Measurements from ENCODE around the gene PEDS1. TPM values are rescaled to one million over a fixed set of nuclear protein-coding genes. Genes with fewer than 3 reads are reported as not detected.

The PEDS1 gene
- total RNA-seq, 2 experiments from 2014 or later = 22.1 to 24.5 TPM

GRCh38 chr20:50116368-50116999 lies 37.0 kb downstream of the PEDS1 start:
- no peaks in the 10 kb centered on the region for H3K9me3 Mint-ChIP-seq
- POLR2A ChIA-PET = interaction anchor here (0.6 to 2.0 kb wide), 4 partner anchors 10 to 927 kb away, joined by 3 to 22 read pairs (median 10); partner anchors contain the start of gene PEDS1
- no peaks in the 10 kb centered on the region for H3K27me3 Mint-ChIP-seq
- H3K4me1 Mint-ChIP-seq = peaks cover 35% of the 10 kb centered on the region
- DNase-seq (no peak), ATAC-seq (ENCODE audit: low read depth) (no peak)
- peak overlapping the region; percentile 94 for H3K27ac Mint-ChIP-seq
- H3K4me3 Mint-ChIP-seq = peak overlapping the region; percentile 94
- H3K36me3 Mint-ChIP-seq = peaks cover 8% of the 10 kb centered on the region

GRCh38 chr20:50115591-50116367 lies 37.7 kb downstream of the PEDS1 start:
- ATAC-seq (ENCODE audit: low read depth) (peak; percentile 67), DNase-seq (peak; percentile 84)
- H3K4me1 Mint-ChIP-seq = peaks cover 42% of the 10 kb centered on the region
- H3K36me3 Mint-ChIP-seq = peaks cover 8% of the 10 kb centered on the region
- peak overlapping the region; percentile 94 for H3K4me3 Mint-ChIP-seq
- no peaks in the 10 kb centered on the region for H3K9me3 Mint-ChIP-seq
- peak overlapping the region; percentile 94 for H3K27ac Mint-ChIP-seq
- POLR2A ChIA-PET = interaction anchor here (0.6 to 2.0 kb wide), 6 partner anchors 10 to 927 kb away, joined by 3 to 22 read pairs (median 4); partner anchors contain the start of gene PEDS1
- H3K27me3 Mint-ChIP-seq = no peaks in the 10 kb centered on the region

GRCh38 chr20:50115041-50115512 lies 38.4 kb downstream of the PEDS1 start:
- H3K4me3 Mint-ChIP-seq = peak overlapping the region; percentile 94
- POLR2A ChIA-PET = interaction anchor here (0.6 to 5.9 kb wide), 7 partner anchors 33 to 579 kb away, joined by 3 to 42 read pairs (median 4); partner anchors contain the start of gene PEDS1

GRCh38 chr20:50113420-50114224 lies 39.9 kb downstream of the PEDS1 start:
- Mint-ChIP-seq H3K4me3 (peak overlapping the region; percentile 96), H3K27me3 (no peaks in the 10 kb centered on the region), H3K36me3 (peaks cover 13% of the 10 kb centered on the region), H3K27ac (peak overlapping the region; percentile 95), H3K9me3 (no peaks in the 10 kb centered on the region), H3K4me1 (peaks cover 61% of the 10 kb centered on the region)
- POLR2A ChIA-PET = interaction anchor here (0.8 to 5.9 kb wide), 6 partner anchors 8 to 370 kb away, joined by 3 to 42 read pairs (median 4); partner anchors contain the start of gene PEDS1
- DNase-seq (no peak), ATAC-seq (ENCODE audit: low read depth) (no peak)

More at GRCh38 chr20:50115041-50115512, 38.4 kb downstream of the PEDS1 start:
- peak overlapping the region; percentile 94 for H3K27ac Mint-ChIP-seq
- no peaks in the 10 kb centered on the region for H3K27me3 Mint-ChIP-seq
- H3K9me3 Mint-ChIP-seq = no peaks in the 10 kb centered on the region
- H3K4me1 Mint-ChIP-seq = peaks cover 49% of the 10 kb centered on the region
- DNase-seq (no peak), ATAC-seq (ENCODE audit: low read depth) (no peak)
- H3K36me3 Mint-ChIP-seq = peaks cover 8% of the 10 kb centered on the region

- DNase-seq = peak; percentile 91
- Mint-ChIP-seq H3K27me3 (no peaks in the 10 kb centered on the region), H3K4me1 (peaks cover 69% of the 10 kb centered on the region), H3K9me3 (no peaks in the 10 kb centered on the region), H3K36me3 (peaks cover 21% of the 10 kb centered on the region), H3K27ac (peak within 1 kb of the TSS; percentile 96), H3K4me3 (peak within 1 kb of the TSS; percentile 96)
- peak; percentile 77 for ATAC-seq (ENCODE audit: low read depth)
- POLR2A ChIA-PET = interaction anchor here (0.6 to 5.9 kb wide), 8 partner anchors 9 to 923 kb away, joined by 3 to 42 read pairs (median 4); partner anchors contain the start of gene PEDS1
Measured at GRCh38 chr20:50112512-50113419, 40.8 kb downstream of the PEDS1 start, which contains the start of gene UBE2V1. Gene UBE2V1, minus strand, starts transcription at chr20:50113150. Its CDS starts 22 bp downstream, at chr20:50113128.

- POLR2A ChIA-PET = interaction anchor here (0.6 to 5.9 kb wide), 4 partner anchors 36 to 922 kb away, joined by 3 to 42 read pairs (median 9); partner anchors contain the start of gene PEDS1
- Mint-ChIP-seq H3K4me1 (peaks cover 75% of the 10 kb centered on the region), H3K27ac (peak overlapping the region; percentile 96), H3K9me3 (no peaks in the 10 kb centered on the region), H3K36me3 (peaks cover 24% of the 10 kb centered on the region), H3K27me3 (no peaks in the 10 kb centered on the region), H3K4me3 (peak overlapping the region; percentile 96)
- ATAC-seq (ENCODE audit: low read depth) = no peak
- no peak for DNase-seq
Measured at GRCh38 chr20:50111829-50112495, 41.6 kb downstream of the PEDS1 start.

- peak overlapping the region; percentile 96 for H3K4me3 Mint-ChIP-seq
- ATAC-seq (ENCODE audit: low read depth) (no peak), DNase-seq (no peak)
- POLR2A ChIA-PET = interaction anchor here (5.9 kb wide), 1 partner anchor 42 kb away, joined by 42 read pairs; the partner anchor contains the start of gene PEDS1
- peaks cover 24% of the 10 kb centered on the region for H3K36me3 Mint-ChIP-seq
- peaks cover 72% of the 10 kb centered on the region for H3K4me1 Mint-ChIP-seq
- no peaks in the 10 kb centered on the region for H3K27me3 Mint-ChIP-seq
- no peaks in the 10 kb centered on the region for H3K9me3 Mint-ChIP-seq
- H3K27ac Mint-ChIP-seq = peak overlapping the region; percentile 96
Measured at GRCh38 chr20:50111120-50111828, 42.2 kb downstream of the PEDS1 start.

GRCh38 chr20:50110141-50111047 lies 43.1 kb downstream of the PEDS1 start:
- no peak for DNase-seq
- peak; percentile 64 for ATAC-seq (ENCODE audit: low read depth)
- POLR2A ChIA-PET = interaction anchor here (0.6 to 5.9 kb wide), 5 partner anchors 12 to 43 kb away, joined by 3 to 42 read pairs (median 5); partner anchors contain the start of gene PEDS1
- no peaks in the 10 kb centered on the region for H3K9me3 Mint-ChIP-seq
- peaks cover 67% of the 10 kb centered on the region for H3K4me1 Mint-ChIP-seq
- peak overlapping the region; percentile 96 for H3K4me3 Mint-ChIP-seq
- H3K27ac Mint-ChIP-seq = peak overlapping the region; percentile 72
- H3K27me3 Mint-ChIP-seq = no peaks in the 10 kb centered on the region
- H3K36me3 Mint-ChIP-seq = peaks cover 24% of the 10 kb centered on the region

GRCh38 chr20:50108556-50109235 lies 44.8 kb downstream of the PEDS1 start:
- Mint-ChIP-seq H3K4me1 (peaks cover 56% of the 10 kb centered on the region), H3K27ac (no peak overlapping the region), H3K4me3 (no peak overlapping the region), H3K27me3 (no peaks in the 10 kb centered on the region), H3K36me3 (peaks cover 24% of the 10 kb centered on the region), H3K9me3 (no peaks in the 10 kb centered on the region)
- POLR2A ChIA-PET = interaction anchor here (5.9 kb wide), 1 partner anchor 45 kb away, joined by 42 read pairs; the partner anchor contains the start of gene PEDS1
- DNase-seq = no peak
- no peak for ATAC-seq (ENCODE audit: low read depth)

Data from activated naive CD8-positive, alpha-beta T cell treated with anti-CD3 and anti-CD28 coated beads, Interleukin-2, amount 10 ng/mL, durations not matched to agents 7 days and 5 days (primary cell).